NCI-H1436 (cell line): Measurements from ENCODE around the gene MAN2A1.
A peak's percentile ranks its signal among the peaks of the same experiment; 100 is the strongest.
"Not testable (repeated sequence)": the region's sequence is repeated elsewhere in the genome, so short reads cannot be mapped to it uniquely, and the experiment has no call there.

Experiments
- DNase-seq: peaks from one replicate; lab custom pipeline; 2025; lab: John Stamatoyannopoulos, UW

Gene MAN2A1

GRCh38 chr5:109826426-109826825 is 136.7 kb downstream of the MAN2A1 start:
- no peak for DNase-seq

GRCh38 chr5:109829331-109829730 is 139.6 kb downstream of the MAN2A1 start:
- no peak for DNase-seq

- DNase-seq, result no peak
These were observed 141.3 kb downstream of the MAN2A1 start for GRCh38 chr5:109830955-109831502.

- DNase-seq, result not testable (repeated sequence)
These were observed 142.8 kb downstream of the MAN2A1 start for GRCh38 chr5:109832207-109833188.

GRCh38 chr5:109833946-109834345 is 144.2 kb downstream of the MAN2A1 start:
- no peak for DNase-seq

- DNase-seq, result no peak
These were observed 146.6 kb downstream of the MAN2A1 start for GRCh38 chr5:109836280-109836679.

- DNase-seq, result no peak
These were observed 147.6 kb downstream of the MAN2A1 start for GRCh38 chr5:109837231-109837861.

GRCh38 chr5:109838157-109838556 is 148.4 kb downstream of the MAN2A1 start:
- no peak for DNase-seq

GRCh38 chr5:109844148-109844547 is 154.4 kb downstream of the MAN2A1 start:
- no peak for DNase-seq

GRCh38 chr5:109844695-109845094 is 155.0 kb downstream of the MAN2A1 start:
- DNase-seq, result no peak

- no peak for DNase-seq
These were observed 158.4 kb downstream of the MAN2A1 start for GRCh38 chr5:109848130-109848529.

- DNase-seq, result no peak
These were observed 159.9 kb downstream of the MAN2A1 start for GRCh38 chr5:109849478-109850088.

- no peak for DNase-seq
These were observed 162.8 kb downstream of the MAN2A1 start for GRCh38 chr5:109852371-109853155.

- no peak for DNase-seq
These were observed 163.7 kb downstream of the MAN2A1 start for GRCh38 chr5:109853377-109853776.

- DNase-seq, result no peak
These were observed 165.3 kb downstream of the MAN2A1 start for GRCh38 chr5:109855056-109855455.

GRCh38 chr5:109857405-109858031 is 167.8 kb downstream of the MAN2A1 start:
- no peak for DNase-seq

- DNase-seq, result no peak
These were observed 169.8 kb downstream of the MAN2A1 start for GRCh38 chr5:109859537-109859936.

GRCh38 chr5:109862301-109862700 is 172.6 kb downstream of the MAN2A1 start:
- DNase-seq, result no peak

GRCh38 chr5:109863752-109864151 is 174.0 kb downstream of the MAN2A1 start:
- no peak for DNase-seq

GRCh38 chr5:109865637-109866036 is 175.9 kb downstream of the MAN2A1 start:
- peak; percentile 65 for DNase-seq

GRCh38 chr5:109866051-109866450 is 176.3 kb downstream of the MAN2A1 start:
- no peak for DNase-seq
